Measurements from ENCODE around the gene MYH9.
"Not testable (repeated sequence)": the region's sequence is repeated elsewhere in the genome, so short reads cannot be mapped to it uniquely, and the experiment has no call there.

MYH9 gene

DNA sequence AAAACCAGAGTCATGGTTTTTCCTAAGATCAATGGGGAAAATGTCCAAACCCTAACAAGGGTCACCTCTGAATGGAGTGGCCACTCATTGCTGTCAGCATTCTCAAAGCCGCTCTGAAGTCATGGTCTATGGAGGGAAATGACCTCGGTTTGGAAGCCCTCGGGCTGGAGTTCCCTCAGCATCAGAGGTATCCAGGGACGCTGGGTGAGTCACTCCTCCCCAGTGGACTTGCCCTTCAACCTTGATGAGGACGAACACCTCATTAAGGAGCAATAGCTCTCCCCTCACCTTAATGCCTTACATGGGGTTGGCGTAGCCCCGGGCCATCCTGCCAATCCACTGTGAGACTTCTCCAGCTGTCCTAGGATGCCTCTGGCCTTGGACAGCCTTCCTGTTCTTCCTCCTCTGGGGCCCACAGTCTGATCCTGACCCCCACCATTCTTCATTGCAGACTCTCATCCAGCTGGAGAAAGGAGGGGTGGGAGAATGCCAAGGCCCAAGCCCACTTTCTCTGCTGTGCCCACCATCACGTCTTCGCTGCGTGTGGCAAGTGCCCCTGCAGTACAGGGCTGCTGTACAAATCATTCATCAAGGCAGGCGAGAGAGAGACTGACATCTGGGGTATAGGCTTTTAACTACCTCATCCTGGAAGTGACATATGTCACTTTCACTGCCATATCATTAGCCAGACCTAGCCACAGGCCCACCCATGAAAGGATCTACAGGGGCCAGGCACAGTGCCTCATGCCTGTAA, 25.4 kb upstream of the MYH9 start:
- DNase-seq = no peak

DNA sequence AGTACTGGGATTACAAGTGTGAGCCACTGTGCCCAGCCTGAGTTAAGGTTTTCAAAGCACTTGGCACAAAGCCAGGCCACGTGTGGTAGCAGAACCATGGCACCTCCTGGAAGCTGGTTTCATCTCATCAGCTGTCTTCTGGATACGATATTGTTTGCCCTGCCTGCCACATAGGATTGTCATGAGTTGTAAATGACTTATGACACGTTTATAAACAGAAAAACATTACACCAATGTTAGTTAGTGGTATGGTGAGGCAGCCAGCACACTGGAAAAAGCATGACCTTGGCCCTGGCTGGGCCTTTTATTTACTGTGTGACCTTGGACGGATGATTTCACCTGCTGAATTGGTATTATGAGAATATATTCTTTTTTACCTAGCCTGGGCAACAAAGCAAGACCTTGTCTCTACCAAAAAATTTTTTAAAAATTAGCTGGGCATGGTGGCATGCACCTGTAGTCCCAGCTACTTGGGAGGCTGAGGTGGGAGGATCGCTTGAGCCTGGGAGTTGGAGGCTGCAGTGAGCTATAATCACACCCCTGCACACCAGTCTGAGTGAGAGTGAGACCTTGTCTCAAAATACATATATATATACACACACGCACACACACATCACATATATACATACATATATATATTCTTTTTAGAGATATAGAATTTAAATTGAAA, 24.0 kb upstream of the MYH9 start:
- DNase-seq = peak; percentile 50

DNA sequence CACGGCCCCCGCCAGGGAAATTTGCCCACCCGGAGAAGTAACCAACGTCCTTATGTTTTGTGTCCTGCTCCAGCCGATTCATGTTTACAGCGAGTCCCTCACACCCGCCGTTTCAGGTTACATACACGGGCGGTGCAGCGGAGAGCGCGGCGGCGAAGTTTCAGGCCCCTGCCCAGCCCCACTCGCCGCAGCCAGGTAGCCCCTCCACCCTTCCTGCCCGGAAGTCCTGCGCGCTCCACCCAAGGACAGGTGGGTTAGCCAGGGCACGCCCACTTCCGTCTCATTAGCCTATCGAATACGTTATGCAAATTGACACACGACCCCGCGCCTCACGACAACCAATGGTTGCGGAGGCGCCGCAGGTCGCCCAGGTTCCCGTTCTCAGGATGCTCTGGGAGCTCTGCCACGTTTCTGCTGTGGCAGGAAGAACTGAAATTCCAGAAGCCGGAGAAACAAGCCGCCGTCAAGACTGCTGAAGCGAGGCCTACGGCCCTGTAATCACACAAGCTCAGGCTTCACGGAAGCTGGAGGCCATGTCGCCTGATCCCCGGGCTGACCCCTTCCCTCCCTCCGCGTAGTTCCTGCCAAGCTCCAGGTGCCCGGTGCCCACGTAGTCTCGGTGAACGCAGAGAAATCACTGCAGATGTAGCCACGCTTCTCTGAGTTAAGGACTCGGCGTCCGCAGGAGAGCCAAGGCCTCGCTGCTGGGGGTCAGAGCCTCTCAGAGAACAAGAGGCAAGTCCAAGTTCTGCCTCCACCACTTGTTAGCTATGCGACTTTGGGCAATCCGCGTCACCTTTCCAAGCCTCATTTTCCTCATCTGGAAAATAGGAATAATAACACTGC, 22.4 kb upstream of the MYH9 start:
- DNase-seq = peak; percentile 58

DNA sequence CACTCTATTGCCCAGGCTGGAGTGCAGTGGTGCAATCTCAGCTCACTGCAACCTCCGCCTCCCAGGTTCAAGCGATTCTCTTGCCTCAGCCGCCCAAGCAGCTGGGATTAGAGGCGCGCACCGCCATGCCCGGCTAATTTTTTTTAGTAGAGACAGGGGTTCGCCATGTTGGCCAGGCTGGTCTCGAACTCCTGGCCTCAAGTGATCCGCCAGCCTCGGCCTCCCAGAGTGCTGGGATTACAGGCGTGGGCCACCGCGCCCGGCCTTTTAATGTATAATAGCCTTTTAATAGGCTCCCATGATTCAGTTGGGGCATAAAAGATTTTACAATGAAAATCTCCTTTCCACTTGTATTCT, 21.8 kb upstream of the MYH9 start:
- DNase-seq = not testable (repeated sequence)

DNA sequence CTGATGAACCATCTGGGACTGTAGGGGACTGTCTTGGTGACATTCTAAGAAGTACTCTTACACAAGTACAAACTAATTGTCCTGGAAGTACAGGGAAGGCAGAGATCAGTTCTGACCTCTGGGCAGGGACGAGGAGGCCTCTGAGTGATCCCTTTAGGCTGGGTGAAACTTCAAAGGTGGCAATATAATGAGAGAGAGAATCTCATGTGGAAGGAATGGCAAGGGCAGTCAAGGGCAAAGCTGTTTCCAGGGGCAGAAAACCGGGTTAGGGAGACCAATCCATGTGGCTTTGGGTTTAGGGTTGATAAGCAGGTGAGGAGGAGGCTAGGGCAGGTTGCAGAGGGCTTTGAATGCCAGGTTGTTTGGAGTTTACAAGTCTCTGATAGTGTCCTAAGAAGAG, 21.3 kb upstream of the MYH9 start:
- DNase-seq = no peak

DNA sequence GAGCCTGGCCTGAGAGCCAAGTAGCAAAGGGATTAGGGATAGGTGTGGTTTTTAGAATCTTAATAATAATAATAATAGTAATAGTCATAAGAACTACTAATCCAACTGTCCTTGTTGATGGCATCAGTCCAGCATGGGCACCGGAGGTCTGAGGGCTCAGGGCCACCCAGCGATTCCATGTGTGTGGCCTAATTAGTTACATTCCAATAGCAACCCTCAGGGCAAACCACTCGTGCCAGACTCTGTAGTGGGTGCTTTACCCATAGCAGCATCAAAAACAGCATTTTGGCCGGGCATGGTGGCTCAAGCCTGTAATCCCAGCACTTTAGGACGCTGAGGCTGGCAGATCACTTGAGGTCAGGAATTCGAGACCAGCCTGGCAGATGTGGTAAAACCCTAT, 19.0 kb upstream of the MYH9 start:
- DNase-seq = no peak

DNA sequence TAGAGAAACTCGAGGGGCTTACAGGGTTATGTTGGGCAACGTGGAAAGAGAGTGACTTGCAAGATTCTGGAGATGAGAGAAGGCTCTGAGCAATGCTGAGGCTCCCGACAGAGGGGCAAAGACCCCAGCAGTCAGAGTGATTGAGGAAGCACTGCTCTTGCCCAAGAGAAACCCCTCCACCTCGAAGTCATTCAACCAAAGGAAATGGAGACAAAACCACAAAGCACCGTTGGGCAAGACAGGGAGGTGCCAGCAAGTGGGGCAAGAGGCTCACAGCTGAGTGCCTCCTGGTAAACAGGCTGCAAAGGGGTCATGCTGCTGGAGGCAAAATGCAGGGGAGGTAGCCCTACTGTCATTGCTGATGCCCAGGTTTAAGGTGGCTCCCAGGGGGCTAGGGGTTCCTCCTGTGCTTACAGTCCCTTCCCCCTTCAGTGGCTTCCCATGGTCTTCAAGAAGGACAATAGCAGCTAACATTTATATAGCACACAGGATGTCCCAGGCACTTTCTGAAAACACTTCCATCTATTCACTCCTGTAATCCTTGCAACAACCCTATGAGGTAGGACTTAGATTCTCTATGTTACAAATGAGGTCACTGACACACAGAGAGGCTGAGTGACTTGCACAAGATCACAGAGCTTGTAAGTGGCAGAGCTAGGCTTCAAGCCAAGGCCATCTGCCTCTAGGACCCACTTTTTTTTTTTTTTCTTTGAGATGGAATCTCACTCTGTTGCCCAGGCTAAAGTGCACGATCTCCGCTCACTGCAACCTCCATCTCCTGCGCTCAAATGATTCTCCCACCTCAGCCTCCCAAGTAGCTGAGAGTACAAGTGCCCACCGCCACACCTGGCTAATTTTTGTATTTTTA, 18.1 kb upstream of the MYH9 start:
- peak; percentile 90 for DNase-seq

DNA sequence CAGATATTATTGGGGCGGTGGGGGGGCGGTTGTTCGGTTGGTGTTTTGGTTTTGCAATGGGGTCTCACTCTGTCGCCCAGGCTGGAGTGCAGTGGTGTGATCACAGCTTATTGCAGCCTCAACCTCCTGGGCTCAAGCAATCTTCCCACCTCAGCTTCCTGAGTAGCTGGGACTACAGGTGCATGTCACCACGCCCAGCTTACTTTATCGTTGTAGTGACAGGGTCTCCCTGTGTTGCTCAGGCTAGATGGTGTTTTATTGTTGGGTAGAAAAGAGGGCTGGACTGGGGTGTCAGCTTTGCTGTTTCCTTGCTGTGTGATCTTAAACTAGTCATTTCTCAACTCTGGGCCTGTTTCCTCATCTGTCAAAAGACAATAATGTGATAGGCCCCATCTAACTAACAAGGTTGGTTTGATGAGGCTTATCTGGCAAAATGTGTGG, 17.5 kb upstream of the MYH9 start:
- peak; percentile 83 for DNase-seq

DNA sequence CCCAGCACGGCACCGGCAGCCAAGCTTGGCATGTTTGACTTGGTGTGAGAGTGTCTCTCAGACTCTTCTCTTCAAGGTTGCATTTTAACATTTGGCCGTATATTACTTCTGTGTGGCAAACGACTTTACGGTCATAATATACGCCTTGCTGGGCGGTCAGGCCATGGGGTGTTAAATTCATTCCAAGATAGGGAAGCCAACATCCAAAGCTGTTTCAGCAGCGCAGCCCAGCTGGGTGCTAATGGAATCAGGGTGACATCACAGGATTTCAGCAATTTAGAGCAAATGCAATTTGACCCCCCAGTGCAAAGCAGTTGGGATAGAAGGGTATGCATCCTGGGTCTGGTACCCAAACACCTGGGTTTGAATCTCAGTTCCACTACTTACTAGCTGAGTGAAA, 16.7 kb upstream of the MYH9 start:
- DNase-seq = no peak

DNA sequence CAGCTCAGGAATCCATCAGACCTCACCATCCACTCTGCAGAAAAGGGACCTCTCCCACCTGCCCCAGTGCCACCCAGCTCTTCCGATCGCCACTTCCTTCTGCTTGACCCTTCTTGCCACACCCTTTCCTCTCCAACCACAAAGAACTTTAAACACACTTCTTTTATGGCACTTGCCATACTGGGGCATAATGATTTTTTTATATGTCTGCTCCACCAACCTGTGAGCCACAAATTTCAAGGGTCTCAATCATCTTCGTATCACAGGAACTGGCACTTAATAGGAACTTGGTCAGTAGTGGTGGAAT, 11.7 kb upstream of the MYH9 start:
- no peak for DNase-seq

DNA sequence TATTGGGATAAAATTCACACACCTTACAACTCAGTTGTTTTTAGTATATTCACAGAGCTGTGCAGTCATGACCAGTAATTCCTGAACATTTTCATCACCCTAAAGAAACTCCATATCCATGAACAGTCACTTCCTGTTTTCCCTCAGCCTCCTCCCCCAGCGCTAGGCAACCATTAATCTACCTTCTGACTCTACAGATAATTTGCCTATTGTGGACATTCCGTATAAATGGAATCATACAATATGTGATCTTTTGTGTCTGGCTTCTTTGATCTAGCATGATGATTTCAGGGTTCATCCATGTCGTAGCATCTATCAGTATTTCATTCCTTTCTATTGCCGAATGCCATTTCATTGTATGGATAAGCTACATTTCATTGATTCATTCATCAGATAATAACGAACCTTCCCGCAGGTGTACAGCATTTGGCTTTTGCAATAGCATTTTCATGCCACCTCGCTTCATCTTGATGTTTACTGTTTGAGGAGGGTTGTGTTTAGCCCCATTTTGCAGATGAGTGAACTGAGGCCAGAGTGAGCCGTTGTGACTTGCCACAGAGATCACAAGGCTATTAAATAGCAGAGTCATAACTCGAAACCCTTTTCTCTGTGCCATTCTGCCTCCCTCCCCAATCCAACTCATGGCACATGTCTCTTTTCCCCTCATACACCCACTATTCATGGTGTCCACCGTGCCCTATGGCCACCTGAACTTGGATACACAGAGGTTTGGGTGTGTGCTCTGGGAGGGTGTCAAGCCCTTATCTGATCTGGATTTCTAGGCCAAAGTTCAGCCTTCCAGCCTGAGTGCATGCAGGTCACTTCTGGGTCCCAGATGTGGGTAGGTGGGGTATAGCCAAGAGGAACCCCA, 11.1 kb upstream of the MYH9 start:
- no peak for DNase-seq

DNA sequence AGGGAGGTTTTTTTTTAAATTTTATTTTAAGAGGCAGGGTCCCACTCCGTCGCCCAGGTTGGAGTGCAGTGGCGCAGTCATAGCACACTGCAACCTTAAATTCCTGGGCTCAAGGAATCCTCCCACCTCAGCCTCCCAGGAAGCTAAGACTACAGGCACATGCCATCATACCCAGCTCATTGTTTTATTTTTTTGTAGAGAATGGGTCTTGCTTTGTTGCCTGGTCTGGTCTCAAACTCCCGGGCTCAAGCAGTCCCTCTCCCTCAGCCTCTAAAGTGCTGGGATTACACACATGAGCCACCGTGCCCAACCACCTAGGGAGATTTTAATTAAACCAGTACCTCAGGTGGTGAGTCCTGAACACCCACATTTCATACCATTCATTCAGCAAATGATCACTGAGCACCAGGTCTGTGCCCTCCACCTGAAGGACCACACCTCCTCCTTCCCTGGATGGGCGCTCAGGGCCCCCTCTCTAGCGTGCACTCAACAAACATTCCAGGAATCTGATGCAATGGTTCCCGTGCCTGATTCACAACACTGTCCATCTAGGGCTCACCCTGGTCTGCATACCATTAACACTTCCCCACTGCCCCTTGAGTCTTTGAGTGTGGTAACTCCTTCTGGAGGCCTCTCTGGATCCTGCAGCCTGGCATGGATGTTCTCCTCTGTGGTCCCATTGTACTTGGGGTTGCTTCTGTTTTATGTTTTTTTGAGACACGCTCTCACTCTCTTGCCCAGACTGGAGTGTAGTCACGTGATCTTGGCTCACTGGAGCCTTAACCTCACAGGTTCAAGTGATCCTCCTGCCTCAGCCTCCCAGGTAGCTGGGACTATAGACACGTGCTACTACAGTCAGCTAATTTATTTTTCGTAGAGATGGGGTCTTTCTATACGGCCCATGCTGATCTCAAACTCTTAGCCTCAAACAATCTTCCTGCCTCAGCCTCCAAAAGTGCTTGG, 9.6 kb upstream of the MYH9 start:
- DNase-seq = no peak

DNA sequence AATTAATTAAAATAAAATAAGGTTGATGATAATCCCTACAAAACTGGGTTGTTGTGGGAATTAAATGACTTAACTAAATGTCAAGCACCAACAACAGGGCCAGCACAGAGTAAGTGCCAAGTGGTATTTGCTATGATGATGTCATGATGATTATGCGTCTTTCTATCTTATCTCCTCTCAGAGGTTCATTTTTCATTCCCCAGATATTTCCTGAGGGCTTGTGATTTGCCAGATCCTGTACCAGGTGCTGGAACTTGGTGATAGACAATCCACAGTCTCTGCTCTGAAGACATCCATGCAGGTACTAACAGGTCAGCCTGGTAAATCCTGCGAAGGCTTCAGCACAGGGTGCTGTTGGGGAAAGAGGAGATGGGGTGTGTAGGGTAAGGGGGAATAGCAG, 8.1 kb upstream of the MYH9 start:
- no peak for DNase-seq

DNA sequence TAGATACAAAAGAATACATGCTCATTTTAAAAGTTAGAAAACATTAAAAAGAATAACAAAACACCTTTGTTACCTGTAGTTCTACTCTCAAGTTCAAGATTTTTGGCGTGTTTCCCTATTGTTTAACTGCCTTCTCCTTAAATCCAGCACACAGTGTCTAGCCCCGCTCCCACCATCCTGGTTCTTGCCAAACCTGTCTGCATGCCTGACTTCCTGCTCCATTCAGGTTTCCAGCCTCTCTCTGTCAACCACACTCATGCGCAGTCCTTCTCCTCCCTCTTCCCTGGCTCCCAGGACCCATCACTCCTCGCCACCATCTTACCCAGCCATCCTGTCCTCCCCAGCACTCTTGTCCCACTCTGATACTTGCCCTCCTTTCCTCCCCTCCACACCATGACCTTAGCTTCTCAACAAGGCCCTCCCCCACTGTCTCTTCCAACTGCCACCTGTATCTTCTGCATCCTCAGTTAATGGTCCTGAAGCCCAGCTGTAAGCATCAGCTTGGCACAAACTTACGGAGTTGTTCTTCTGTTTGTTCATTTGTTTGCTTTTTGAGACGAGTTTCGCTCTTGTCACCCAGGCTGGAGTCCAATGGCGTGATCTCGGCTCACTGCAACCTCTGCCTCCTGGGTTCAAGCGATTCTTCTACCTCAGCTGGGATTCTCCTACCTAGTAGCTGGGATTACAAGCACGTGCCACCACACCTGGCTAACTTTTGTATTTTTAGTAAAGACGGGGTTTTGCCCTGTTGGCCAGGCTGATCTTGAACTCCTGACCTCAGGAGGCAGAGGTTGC, 7.5 kb upstream of the MYH9 start:
- no peak for DNase-seq

DNA sequence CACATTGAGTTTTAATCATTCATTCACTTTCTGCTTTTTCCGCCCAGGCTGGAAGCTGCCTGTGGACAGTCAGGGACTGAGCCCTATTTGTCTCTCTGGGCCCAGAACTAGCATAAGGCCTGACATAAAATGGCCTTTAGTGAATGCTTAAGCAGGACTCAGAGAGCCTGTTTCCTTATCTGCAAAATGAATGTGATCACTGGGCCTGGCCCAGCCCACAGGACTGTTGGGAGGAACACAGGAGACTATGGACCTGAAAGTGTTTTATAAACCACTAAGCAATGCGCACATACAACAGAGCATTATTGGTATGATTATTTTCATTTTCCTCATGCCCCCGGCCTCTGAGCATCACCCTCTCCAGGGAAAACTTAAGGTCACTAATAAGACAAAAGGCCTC, 3.9 kb upstream of the MYH9 start:
- no peak for DNase-seq

DNA sequence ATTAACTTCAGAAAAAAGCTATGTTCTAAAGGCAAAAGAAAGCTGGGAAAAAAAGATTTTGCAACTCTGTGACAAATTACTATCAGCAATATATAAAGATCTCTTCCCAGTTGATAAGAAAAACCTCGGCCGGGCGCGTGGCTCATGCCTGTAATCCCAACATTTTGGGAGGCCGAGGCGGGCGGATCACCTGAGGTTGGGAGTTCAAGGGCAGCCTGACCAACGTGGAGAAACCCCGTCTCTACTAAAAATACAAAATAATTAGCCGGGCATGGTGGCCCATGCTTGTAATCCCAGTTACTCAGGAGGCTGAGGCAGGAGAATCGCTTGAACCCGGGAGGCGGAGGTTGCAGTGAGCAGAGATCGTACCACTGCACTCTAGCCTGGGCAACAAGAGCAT, 1.4 kb upstream of the MYH9 start:
- not testable (repeated sequence) for DNase-seq

DNA sequence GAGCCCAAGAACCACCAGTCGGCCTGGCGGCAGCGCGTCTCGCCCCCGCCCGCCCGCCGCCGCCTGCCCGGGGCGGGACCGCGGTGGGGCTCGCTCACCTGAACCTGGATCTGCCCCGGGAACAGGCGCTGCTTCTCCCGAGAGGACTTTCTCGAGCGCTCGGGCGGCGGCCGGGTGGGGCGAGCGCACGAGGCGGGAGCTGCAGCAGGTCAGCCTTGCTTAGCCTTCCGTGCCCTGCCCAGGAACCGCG, 133 bp downstream of the MYH9 start:
- DNase-seq = no peak

DNA sequence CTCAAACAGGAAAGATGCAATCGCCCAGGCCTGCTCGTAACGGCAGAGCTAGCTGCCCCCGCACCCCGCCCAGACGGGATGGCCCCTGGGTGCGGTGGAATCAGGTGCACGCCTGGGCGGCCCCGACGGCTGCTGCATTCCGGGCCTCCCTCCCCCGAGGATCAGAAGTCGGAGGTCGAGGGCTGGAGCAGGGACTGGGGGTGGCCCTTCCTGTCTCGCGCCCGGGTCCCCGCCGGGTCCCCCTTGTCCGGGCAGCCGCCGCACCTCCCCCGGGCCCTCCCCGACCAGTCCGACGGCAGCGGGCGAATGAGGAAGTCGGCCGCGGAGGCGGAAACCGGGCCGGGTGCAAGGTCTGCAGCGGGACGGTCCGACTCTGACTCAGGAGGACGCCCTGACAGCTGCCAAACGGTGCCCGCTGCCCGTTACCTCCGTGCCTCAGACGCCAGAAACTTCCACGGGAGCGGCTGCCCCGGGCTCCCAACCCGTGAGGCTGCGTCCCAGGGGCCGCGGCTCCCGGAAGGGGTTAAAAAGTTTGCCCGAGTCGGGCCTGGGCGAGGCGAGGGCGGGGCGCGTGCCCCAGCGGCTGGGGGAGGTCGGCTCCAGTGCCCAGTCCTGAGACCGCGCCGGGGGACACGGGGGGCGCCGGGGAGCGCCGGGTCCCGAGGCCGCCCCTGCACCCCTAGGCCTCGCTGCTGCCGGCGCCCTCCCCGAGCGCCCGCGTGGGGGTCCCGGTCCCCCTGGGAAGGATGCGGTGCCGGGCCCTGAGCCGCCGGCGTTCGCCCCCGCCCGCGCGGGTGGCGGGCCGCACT, 663 bp downstream of the MYH9 start:
- peak; percentile 59 for DNase-seq

DNA sequence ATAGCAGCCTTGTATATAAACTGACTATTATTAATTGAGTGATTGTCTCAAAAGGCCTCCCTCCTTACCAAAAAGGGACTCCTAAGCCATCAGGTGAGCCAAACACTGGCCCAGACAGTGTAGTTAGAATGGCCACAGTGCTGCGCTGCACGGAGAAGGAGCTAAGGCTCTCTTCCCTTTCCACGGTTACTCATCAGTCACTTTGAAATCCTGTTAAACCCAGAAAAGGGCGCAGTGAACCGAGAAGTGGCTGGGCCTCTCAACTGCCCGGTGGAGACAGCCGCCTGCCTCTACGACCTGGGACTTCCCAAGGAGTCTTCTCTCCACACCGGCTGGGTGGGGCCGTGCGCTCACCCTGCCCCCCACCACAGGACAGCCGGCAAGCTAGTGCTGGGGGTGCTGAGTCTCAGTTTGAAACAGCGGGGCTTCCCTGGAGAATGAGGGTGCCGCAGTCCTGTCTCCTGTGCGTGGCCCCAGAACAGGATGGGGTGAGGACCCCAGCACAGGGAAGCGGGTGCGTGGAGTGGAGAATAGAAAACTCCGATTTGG, 1.3 kb downstream of the MYH9 start:
- peak; percentile 70 for DNase-seq

Measured in activated CD4-positive, alpha-beta T cell treated with anti-CD3 and anti-CD28 coated beads, Interleukin-2, amount 50 U/mL, for 16 hours (primary cell).